ENCODE results near the gene C2orf49. TPM values are rescaled to one million over a fixed set of nuclear protein-coding genes. Genes with fewer than 3 reads are reported as not detected.

Gene C2orf49
- polyA plus RNA-seq, 1 experiment, result 20.3 TPM

GRCh38 chr2:105390454-105390853 is 53.1 kb downstream of the C2orf49 start:
- TF ChIP-seq, protein P1, sequence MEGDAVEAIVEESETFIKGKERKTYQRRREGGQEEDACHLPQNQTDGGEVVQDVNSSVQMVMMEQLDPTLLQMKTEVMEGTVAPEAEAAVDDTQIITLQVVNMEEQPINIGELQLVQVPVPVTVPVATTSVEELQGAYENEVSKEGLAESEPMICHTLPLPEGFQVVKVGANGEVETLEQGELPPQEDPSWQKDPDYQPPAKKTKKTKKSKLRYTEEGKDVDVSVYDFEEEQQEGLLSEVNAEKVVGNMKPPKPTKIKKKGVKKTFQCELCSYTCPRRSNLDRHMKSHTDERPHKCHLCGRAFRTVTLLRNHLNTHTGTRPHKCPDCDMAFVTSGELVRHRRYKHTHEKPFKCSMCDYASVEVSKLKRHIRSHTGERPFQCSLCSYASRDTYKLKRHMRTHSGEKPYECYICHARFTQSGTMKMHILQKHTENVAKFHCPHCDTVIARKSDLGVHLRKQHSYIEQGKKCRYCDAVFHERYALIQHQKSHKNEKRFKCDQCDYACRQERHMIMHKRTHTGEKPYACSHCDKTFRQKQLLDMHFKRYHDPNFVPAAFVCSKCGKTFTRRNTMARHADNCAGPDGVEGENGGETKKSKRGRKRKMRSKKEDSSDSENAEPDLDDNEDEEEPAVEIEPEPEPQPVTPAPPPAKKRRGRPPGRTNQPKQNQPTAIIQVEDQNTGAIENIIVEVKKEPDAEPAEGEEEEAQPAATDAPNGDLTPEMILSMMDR (IDR thresholded peaks at IDR 0.05; ENCODE audit: low read depth, low read length), result no peak
- POLR2A ChIA-PET, result interaction anchor here (0.7 to 4.3 kb wide), 5 partner anchors 8 to 281 kb away, joined by 3 to 26 read pairs (median 3); partner anchors contain the start of gene FHL2

GRCh38 chr2:105391058-105391627 is 53.8 kb downstream of the C2orf49 start:
- H3K27me3 ChIP-seq (ENCODE audit: control insufficient read depth, insufficient read depth, low read length), result no peaks in the 10 kb centered on the region
- H3K4me3 ChIP-seq (ENCODE audit: low read depth, low read length), result no peak overlapping the region; the same call in 1 of the 2 replicates
- ChIA-PET CTCF (interaction anchor here (3.5 kb wide), 1 partner anchor 130 kb away, joined by 13 read pairs; no protein-coding TSS in a partner anchor), POLR2A (interaction anchor here (0.7 to 4.3 kb wide), 5 partner anchors 7 to 64 kb away, joined by 3 to 26 read pairs (median 4); partner anchors contain the start of gene FHL2)
- H3K27ac ChIP-seq (ENCODE audit: low read depth, low read length), result peak overlapping the region; percentile 82
- no peaks in the 10 kb centered on the region for H3K9me3 ChIP-seq (ENCODE audit: control insufficient read depth, insufficient read depth, low read length)
- TF ChIP-seq, protein P1 (IDR thresholded peaks at IDR 0.05; ENCODE audit: low read depth, low read length), result no peak
- no peak for DNase-seq (ENCODE audit: low read depth, low spot score)

More at GRCh38 chr2:105390454-105390853, 53.1 kb downstream of the C2orf49 start:
- CTCF ChIA-PET, result interaction anchor here (1.4 to 2.8 kb wide), 2 partner anchors 8 to 14 kb away, joined by 4 to 11 read pairs; partner anchors contain the start of gene FHL2
- no peak overlapping the region for H3K4me3 ChIP-seq (ENCODE audit: low read depth, low read length)
- DNase-seq (ENCODE audit: low read depth, low spot score), result no peak
- H3K27me3 ChIP-seq (ENCODE audit: control insufficient read depth, insufficient read depth, low read length), result no peaks in the 10 kb centered on the region
- H3K9me3 ChIP-seq (ENCODE audit: control insufficient read depth, insufficient read depth, low read length), result no peaks in the 10 kb centered on the region
- peak overlapping the region; percentile 93 for H3K27ac ChIP-seq (ENCODE audit: low read depth, low read length)

GRCh38 chr2:105391763-105392662 is 54.7 kb downstream of the C2orf49 start:
- POLR2A ChIA-PET, result interaction anchor here (0.7 to 1.8 kb wide), 3 partner anchors 18 to 46 kb away, joined by 3 to 13 read pairs (median 6); no protein-coding TSS in a partner anchor

GRCh38 chr2:105393373-105394055 is 56.2 kb downstream of the C2orf49 start:
- TF ChIP-seq, protein P1 (IDR thresholded peaks at IDR 0.05; ENCODE audit: low read depth, low read length), result no peak
- peak overlapping the region; percentile 33 for H3K4me3 ChIP-seq (ENCODE audit: low read depth, low read length)
- no peak for DNase-seq (ENCODE audit: low read depth, low spot score)
- H3K9me3 ChIP-seq (ENCODE audit: control insufficient read depth, insufficient read depth, low read length), result no peaks in the 10 kb centered on the region; the same call in 1 of the 2 replicates
- ChIA-PET CTCF (interaction anchor here (0.8 to 3.5 kb wide), 3 partner anchors 10 to 128 kb away, joined by 3 to 13 read pairs (median 3); no protein-coding TSS in a partner anchor), POLR2A (interaction anchor here (1.9 kb wide), 1 partner anchor 10 kb away, joined by 10 read pairs; no protein-coding TSS in a partner anchor)
- no peaks in the 10 kb centered on the region for H3K27me3 ChIP-seq (ENCODE audit: control insufficient read depth, insufficient read depth, low read length)
- peak overlapping the region; percentile 53 for H3K27ac ChIP-seq (ENCODE audit: low read depth, low read length)

More at GRCh38 chr2:105391763-105392662, 54.7 kb downstream of the C2orf49 start:
- CTCF ChIA-PET, result interaction anchor here (0.8 to 3.5 kb wide), 3 partner anchors 45 to 129 kb away, joined by 5 to 13 read pairs (median 7); no protein-coding TSS in a partner anchor
- no peak for DNase-seq (ENCODE audit: low read depth, low spot score)
- H3K27me3 ChIP-seq (ENCODE audit: control insufficient read depth, insufficient read depth, low read length), result no peaks in the 10 kb centered on the region
- H3K4me3 ChIP-seq (ENCODE audit: low read depth, low read length), result no peak overlapping the region
- TF ChIP-seq, protein P1 (IDR thresholded peaks at IDR 0.05; ENCODE audit: low read depth, low read length), result no peak
- no peaks in the 10 kb centered on the region for H3K9me3 ChIP-seq (ENCODE audit: control insufficient read depth, insufficient read depth, low read length)
- peak overlapping the region; percentile 82 for H3K27ac ChIP-seq (ENCODE audit: low read depth, low read length)
